ENCODE results near the gene KCNQ4.

DNA sequence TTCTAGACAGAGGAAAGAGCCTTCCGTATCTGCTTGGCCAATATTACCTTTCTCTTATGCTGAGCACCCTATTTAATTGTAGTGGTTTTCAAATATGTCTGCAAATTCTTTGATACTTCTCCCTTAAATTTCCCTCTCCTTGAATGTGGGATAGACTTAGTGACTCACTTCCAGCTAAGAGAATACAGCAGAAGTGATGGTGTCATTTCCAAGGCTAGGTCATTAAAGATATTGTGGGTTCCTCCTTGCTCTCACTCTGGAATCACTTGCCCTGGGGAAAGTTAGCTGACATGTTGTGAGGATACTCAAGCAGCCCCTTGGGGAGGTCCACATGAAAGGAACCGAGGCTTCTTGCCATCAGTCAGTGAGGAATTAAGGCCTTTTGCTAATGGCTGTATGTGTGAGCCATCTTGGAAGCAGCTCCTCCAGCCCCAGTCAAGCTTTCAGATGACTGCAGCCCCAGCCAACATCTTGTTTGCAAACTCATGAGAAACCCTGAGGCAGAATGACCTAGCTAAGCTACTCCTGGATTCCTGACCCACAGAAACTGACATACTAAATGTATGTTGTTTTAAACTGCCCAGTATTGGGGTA is 86.6 kb downstream of the KCNQ4 start:
- TF ChIP-seq, protein P1, sequence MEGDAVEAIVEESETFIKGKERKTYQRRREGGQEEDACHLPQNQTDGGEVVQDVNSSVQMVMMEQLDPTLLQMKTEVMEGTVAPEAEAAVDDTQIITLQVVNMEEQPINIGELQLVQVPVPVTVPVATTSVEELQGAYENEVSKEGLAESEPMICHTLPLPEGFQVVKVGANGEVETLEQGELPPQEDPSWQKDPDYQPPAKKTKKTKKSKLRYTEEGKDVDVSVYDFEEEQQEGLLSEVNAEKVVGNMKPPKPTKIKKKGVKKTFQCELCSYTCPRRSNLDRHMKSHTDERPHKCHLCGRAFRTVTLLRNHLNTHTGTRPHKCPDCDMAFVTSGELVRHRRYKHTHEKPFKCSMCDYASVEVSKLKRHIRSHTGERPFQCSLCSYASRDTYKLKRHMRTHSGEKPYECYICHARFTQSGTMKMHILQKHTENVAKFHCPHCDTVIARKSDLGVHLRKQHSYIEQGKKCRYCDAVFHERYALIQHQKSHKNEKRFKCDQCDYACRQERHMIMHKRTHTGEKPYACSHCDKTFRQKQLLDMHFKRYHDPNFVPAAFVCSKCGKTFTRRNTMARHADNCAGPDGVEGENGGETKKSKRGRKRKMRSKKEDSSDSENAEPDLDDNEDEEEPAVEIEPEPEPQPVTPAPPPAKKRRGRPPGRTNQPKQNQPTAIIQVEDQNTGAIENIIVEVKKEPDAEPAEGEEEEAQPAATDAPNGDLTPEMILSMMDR (IDR thresholded peaks at IDR 0.05), result no peak
- no peak for TF ChIP-seq POLR2A (IDR thresholded peaks at IDR 0.05)
